ENCODE measurements around the gene KCNE5.
"Not testable (repeated sequence)": the region's sequence is repeated elsewhere in the genome, so short reads cannot be mapped to it uniquely, and the experiment has no call there.

KCNE5 gene

GRCh38 chrX:109656774-109657173, 31.8 kb upstream of the KCNE5 start:
- no peak for TF ChIP-seq CTCF (IDR thresholded peaks at IDR 0.05; ENCODE audit: low read depth, low read length, missing control alignments)
- in situ Hi-C loops (cut with HindIII; ENCODE audit: low sequenced_read_pairs): no loop called here
- no peak for DNase-seq (ENCODE audit: low read depth)
- H3K4me3 ChIP-seq (ENCODE audit: low read depth, low read length): no peak overlapping the region

- in situ Hi-C loops (cut with HindIII; ENCODE audit: low sequenced_read_pairs): no loop called here
- TF ChIP-seq CTCF (IDR thresholded peaks at IDR 0.05; ENCODE audit: low read depth, low read length, missing control alignments): no peak
- no peak for DNase-seq (ENCODE audit: low read depth)
- H3K4me3 ChIP-seq (ENCODE audit: low read depth, low read length): no peak overlapping the region
Measured at GRCh38 chrX:109655502-109656201, 30.7 kb upstream of the KCNE5 start.

- no peak for TF ChIP-seq CTCF (IDR thresholded peaks at IDR 0.05; ENCODE audit: low read depth, low read length, missing control alignments)
- DNase-seq (ENCODE audit: low read depth): no peak
- H3K4me3 ChIP-seq (ENCODE audit: low read depth, low read length): no peak overlapping the region
- in situ Hi-C loops (cut with HindIII; ENCODE audit: low sequenced_read_pairs): no loop called here
Measured at GRCh38 chrX:109654516-109655109, 29.6 kb upstream of the KCNE5 start.

GRCh38 chrX:109644671-109645070, 19.7 kb upstream of the KCNE5 start:
- in situ Hi-C loops (cut with HindIII; ENCODE audit: low sequenced_read_pairs): not testable (repeated sequence)

GRCh38 chrX:109643687-109644086, 18.7 kb upstream of the KCNE5 start:
- in situ Hi-C loops (cut with HindIII; ENCODE audit: low sequenced_read_pairs): no loop called here
- H3K4me3 ChIP-seq (ENCODE audit: low read depth, low read length): no peak overlapping the region
- DNase-seq (ENCODE audit: low read depth): no peak
- no peak for TF ChIP-seq CTCF (IDR thresholded peaks at IDR 0.05; ENCODE audit: low read depth, low read length, missing control alignments)

More at GRCh38 chrX:109644671-109645070, 19.7 kb upstream of the KCNE5 start:
- not testable (repeated sequence) for DNase-seq (ENCODE audit: low read depth); H3K4me3 ChIP-seq (ENCODE audit: low read depth, low read length)

GRCh38 chrX:109638158-109638557, 13.2 kb upstream of the KCNE5 start:
- in situ Hi-C loops (cut with HindIII; ENCODE audit: low sequenced_read_pairs): no loop called here
- no peak for DNase-seq (ENCODE audit: low read depth)
- no peak overlapping the region for H3K4me3 ChIP-seq (ENCODE audit: low read depth, low read length)
- TF ChIP-seq CTCF (IDR thresholded peaks at IDR 0.05; ENCODE audit: low read depth, low read length, missing control alignments): no peak

GRCh38 chrX:109637477-109637876, 12.5 kb upstream of the KCNE5 start:
- H3K4me3 ChIP-seq (ENCODE audit: low read depth, low read length); DNase-seq (ENCODE audit: low read depth); in situ Hi-C loops (cut with HindIII; ENCODE audit: low sequenced_read_pairs): not testable (repeated sequence)
